ENCODE data around the gene SORBS1. TPM values are rescaled to one million over a fixed set of nuclear protein-coding genes. Genes with fewer than 3 reads are reported as not detected.
A peak's percentile ranks its signal among the peaks of the same experiment; 100 is the strongest.

The SORBS1 gene
- total RNA-seq, 1 experiment from 2014 or later: 39.9 TPM

DNA sequence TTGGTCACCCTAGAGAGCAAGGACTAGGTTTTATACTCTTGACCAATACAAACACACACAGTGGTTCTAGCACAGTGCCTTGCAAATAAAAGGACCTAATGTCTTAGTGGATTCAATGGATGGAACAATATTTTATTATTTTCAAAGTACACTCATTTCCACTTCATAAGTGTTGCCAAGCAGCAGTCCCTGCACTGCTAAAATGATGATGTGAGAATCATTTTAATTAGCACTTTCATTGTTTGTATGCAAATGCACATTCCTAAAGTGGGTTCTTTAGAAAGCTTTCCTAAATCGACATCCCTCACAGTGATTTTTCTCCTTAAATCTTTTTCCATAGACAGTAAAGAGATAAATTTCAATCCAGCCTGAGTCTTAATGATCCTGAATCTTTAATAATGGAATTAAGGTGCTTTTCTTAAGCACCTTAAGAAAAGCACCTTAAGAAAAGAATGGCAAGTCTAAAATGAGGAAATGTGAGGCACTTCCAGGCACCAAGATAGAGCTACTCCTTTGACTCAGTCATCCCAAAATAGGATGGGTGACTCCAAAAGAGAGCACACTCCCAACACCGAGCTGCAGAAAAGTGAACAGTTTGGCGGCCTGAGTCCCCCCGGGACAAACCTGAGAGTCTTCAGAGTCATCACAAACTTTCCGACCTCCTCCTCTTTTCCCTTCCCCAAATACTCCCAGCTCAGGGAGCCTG lies 84.5 kb downstream of the SORBS1 start:
- peak; percentile 6 for ATAC-seq
- DNase-seq (ENCODE audit: low spot score): no peak
- H3K27me3 Mint-ChIP-seq (ENCODE audit: low read depth): no peaks in the 10 kb centered on the region
- peak overlapping the region; percentile 98 for H3K27ac Mint-ChIP-seq
- ChIA-PET POLR2A (interaction anchor here (0.8 kb wide), 1 partner anchor 20 kb away, joined by 3 read pairs; no protein-coding TSS in a partner anchor), CTCF (interaction anchor here (0.8 to 3.7 kb wide), 8 partner anchors 9 to 217 kb away, joined by 3 to 21 read pairs (median 10); partner anchors contain the start of gene TCTN3)
- no peaks in the 10 kb centered on the region for H3K36me3 Mint-ChIP-seq
- H3K9me3 Mint-ChIP-seq: no peaks in the 10 kb centered on the region
- TF ChIP-seq SMAD4 (CRISPR knock-in tag; IDR thresholded peaks at IDR 0.05) (no peak), ZNF423 (CRISPR knock-in tag; IDR thresholded peaks at IDR 0.05) (no peak), MYBL2 (CRISPR knock-in tag; IDR thresholded peaks at IDR 0.05) (no peak)
- TF ChIP-seq, protein P1, sequence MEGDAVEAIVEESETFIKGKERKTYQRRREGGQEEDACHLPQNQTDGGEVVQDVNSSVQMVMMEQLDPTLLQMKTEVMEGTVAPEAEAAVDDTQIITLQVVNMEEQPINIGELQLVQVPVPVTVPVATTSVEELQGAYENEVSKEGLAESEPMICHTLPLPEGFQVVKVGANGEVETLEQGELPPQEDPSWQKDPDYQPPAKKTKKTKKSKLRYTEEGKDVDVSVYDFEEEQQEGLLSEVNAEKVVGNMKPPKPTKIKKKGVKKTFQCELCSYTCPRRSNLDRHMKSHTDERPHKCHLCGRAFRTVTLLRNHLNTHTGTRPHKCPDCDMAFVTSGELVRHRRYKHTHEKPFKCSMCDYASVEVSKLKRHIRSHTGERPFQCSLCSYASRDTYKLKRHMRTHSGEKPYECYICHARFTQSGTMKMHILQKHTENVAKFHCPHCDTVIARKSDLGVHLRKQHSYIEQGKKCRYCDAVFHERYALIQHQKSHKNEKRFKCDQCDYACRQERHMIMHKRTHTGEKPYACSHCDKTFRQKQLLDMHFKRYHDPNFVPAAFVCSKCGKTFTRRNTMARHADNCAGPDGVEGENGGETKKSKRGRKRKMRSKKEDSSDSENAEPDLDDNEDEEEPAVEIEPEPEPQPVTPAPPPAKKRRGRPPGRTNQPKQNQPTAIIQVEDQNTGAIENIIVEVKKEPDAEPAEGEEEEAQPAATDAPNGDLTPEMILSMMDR (IDR thresholded peaks at IDR 0.05): no peak
- H3K4me1 Mint-ChIP-seq: peaks cover 78% of the 10 kb centered on the region
- peak overlapping the region; percentile 39 for H3K4me3 Mint-ChIP-seq

DNA sequence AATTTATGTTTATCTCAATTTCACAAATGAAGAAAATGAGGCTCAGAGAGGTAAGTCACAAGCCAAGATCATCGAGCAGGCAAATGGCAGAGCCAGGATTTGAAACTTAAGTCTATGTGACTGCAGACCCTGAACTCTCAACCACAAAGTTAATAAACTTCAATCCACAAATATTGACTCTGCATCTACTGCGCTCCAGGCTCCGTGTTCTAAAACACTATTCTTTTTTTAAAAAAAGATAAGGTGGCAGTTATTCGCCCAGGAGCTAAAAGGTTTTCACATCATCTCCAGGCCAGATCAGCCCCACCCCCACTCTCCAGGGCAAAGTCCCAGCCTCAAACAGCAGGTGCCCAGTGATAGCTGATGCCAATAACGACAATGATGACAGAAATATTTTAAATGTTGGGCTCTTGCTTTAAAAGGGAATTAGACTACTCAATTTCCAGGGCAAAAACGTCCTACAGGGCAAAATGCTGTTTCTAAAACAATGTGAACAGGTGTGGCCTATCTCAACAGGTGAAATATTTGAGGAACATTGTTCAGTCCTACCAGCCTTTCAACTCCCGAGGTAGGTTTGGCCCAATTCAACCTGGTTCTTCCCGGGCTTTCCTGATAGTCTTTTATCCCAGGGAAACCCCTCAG lies 85.2 kb downstream of the SORBS1 start:
- CTCF ChIA-PET: interaction anchor here (1.3 to 3.7 kb wide), 3 partner anchors 8 to 46 kb away, joined by 4 to 21 read pairs (median 10); no protein-coding TSS in a partner anchor
- TF ChIP-seq, protein P2, sequence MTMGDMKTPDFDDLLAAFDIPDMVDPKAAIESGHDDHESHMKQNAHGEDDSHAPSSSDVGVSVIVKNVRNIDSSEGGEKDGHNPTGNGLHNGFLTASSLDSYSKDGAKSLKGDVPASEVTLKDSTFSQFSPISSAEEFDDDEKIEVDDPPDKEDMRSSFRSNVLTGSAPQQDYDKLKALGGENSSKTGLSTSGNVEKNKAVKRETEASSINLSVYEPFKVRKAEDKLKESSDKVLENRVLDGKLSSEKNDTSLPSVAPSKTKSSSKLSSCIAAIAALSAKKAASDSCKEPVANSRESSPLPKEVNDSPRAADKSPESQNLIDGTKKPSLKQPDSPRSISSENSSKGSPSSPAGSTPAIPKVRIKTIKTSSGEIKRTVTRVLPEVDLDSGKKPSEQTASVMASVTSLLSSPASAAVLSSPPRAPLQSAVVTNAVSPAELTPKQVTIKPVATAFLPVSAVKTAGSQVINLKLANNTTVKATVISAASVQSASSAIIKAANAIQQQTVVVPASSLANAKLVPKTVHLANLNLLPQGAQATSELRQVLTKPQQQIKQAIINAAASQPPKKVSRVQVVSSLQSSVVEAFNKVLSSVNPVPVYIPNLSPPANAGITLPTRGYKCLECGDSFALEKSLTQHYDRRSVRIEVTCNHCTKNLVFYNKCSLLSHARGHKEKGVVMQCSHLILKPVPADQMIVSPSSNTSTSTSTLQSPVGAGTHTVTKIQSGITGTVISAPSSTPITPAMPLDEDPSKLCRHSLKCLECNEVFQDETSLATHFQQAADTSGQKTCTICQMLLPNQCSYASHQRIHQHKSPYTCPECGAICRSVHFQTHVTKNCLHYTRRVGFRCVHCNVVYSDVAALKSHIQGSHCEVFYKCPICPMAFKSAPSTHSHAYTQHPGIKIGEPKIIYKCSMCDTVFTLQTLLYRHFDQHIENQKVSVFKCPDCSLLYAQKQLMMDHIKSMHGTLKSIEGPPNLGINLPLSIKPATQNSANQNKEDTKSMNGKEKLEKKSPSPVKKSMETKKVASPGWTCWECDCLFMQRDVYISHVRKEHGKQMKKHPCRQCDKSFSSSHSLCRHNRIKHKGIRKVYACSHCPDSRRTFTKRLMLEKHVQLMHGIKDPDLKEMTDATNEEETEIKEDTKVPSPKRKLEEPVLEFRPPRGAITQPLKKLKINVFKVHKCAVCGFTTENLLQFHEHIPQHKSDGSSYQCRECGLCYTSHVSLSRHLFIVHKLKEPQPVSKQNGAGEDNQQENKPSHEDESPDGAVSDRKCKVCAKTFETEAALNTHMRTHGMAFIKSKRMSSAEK (CRISPR knock-in tag; IDR thresholded peaks at IDR 0.05; ENCODE audit: borderline replicate concordance): no peak
- TF ChIP-seq, protein P3, sequence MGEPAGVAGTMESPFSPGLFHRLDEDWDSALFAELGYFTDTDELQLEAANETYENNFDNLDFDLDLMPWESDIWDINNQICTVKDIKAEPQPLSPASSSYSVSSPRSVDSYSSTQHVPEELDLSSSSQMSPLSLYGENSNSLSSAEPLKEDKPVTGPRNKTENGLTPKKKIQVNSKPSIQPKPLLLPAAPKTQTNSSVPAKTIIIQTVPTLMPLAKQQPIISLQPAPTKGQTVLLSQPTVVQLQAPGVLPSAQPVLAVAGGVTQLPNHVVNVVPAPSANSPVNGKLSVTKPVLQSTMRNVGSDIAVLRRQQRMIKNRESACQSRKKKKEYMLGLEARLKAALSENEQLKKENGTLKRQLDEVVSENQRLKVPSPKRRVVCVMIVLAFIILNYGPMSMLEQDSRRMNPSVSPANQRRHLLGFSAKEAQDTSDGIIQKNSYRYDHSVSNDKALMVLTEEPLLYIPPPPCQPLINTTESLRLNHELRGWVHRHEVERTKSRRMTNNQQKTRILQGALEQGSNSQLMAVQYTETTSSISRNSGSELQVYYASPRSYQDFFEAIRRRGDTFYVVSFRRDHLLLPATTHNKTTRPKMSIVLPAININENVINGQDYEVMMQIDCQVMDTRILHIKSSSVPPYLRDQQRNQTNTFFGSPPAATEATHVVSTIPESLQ (CRISPR knock-in tag; IDR thresholded peaks at IDR 0.05): no peak
- no peak for TF ChIP-seq NFYB (CRISPR knock-in tag; conservative IDR thresholded peaks at IDR 0.05; ENCODE audit: low read depth)
- no peak for TF ChIP-seq EMX1 (CRISPR knock-in tag; IDR thresholded peaks at IDR 0.05)
- no peak for TF ChIP-seq IRF2 (CRISPR knock-in tag; IDR thresholded peaks at IDR 0.05; ENCODE audit: borderline replicate concordance, low read depth)
- TF ChIP-seq FOXP1 (CRISPR knock-in tag; IDR thresholded peaks at IDR 0.05; ENCODE audit: borderline replicate concordance): no peak
- TF ChIP-seq MYBL2 (CRISPR knock-in tag; IDR thresholded peaks at IDR 0.05): no peak
- TF ChIP-seq, protein P4, sequence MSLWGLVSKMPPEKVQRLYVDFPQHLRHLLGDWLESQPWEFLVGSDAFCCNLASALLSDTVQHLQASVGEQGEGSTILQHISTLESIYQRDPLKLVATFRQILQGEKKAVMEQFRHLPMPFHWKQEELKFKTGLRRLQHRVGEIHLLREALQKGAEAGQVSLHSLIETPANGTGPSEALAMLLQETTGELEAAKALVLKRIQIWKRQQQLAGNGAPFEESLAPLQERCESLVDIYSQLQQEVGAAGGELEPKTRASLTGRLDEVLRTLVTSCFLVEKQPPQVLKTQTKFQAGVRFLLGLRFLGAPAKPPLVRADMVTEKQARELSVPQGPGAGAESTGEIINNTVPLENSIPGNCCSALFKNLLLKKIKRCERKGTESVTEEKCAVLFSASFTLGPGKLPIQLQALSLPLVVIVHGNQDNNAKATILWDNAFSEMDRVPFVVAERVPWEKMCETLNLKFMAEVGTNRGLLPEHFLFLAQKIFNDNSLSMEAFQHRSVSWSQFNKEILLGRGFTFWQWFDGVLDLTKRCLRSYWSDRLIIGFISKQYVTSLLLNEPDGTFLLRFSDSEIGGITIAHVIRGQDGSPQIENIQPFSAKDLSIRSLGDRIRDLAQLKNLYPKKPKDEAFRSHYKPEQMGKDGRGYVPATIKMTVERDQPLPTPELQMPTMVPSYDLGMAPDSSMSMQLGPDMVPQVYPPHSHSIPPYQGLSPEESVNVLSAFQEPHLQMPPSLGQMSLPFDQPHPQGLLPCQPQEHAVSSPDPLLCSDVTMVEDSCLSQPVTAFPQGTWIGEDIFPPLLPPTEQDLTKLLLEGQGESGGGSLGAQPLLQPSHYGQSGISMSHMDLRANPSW (CRISPR knock-in tag; conservative IDR thresholded peaks at IDR 0.05; ENCODE audit: low read depth): no peak
- POLR2A ChIA-PET: no interaction called here

More for the DNA sequence above, 85.2 kb downstream of the SORBS1 start:
- peak overlapping the region; percentile 98 for H3K27ac Mint-ChIP-seq
- H3K9me3 Mint-ChIP-seq: no peaks in the 10 kb centered on the region
- peak overlapping the region; percentile 10; the same call in 1 of the 2 replicates for H3K4me3 Mint-ChIP-seq
- H3K4me1 Mint-ChIP-seq: peaks cover 78% of the 10 kb centered on the region
- ATAC-seq (peak; percentile 9; the same call in 1 of the 2 replicates), DNase-seq (ENCODE audit: low spot score) (no peak)
- H3K36me3 Mint-ChIP-seq: no peaks in the 10 kb centered on the region
- H3K27me3 Mint-ChIP-seq (ENCODE audit: low read depth): no peaks in the 10 kb centered on the region

Measured in WTC11 (cell line).